GM04503 (cell line): ENCODE results near the gene SERINC5.

Experiments
- DNase-seq: peaks from one replicate; pipeline ENCODE4 v3.0.0-alpha.2; 2012; ENCODE audit warnings: low read depth

Gene SERINC5

GRCh38 chr5:80067016-80067415 lies 188.8 kb downstream of the SERINC5 start:
- no peak for DNase-seq

GRCh38 chr5:80064124-80064523 lies 191.7 kb downstream of the SERINC5 start:
- DNase-seq, result no peak
